GM21423 (cell line): ENCODE measurements around the gene ELFN2.

Experiments used
- ATAC-seq: cut with Tn5 transposase; IDR thresholded peaks from one replicate; pipeline ENCODE4 v1.9.1; 2021; ENCODE audit warnings: mild to moderate bottlenecking, moderate library complexity; ENCODE audit not compliant: unreplicated experiment

Gene ELFN2

DNA sequence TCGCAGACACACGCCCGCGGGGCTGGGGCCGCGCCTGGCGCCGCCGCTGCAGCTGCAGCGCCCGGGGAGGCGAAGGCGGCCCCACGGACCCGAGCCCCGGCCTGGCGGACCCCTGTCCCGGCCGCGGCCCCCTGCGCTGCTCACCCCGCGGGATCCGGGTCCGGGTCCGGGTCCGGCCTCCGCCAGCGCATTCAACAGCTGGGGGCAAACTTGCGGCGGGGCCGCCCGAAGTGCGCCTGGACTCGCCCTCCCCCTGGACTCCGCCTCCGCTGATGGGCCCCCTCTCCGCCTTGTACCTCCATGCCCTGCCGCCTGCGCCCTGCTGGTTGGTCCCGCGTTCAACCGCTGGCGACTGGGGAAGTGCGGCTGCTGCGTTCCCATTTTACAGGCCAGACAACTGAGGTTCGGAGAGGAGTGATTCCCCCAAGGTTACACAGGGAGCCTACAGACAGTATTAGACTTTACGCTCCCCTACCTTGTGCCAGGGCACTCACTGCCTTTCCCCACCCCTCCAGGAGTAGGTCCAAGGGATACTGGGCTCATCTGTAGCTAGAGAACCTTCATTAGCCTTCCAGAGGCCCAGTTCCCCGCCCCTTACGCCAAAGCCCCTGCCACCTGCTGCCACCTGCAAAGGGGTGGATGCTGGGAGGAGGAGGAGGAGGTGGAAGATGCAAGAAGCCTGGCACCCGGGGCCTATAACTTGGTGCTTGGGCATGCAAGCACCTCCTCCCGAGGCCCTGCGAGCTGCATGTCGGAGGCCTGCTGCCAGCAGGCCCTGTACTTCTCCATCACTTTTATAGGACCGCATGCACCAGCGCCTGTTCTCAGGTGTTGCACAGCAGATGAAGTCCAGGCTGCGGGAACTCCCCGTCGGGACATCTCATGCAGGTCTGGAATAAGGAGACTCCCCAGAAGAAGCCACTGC, 694 bp upstream of the ELFN2 start:
- no peak for ATAC-seq

DNA sequence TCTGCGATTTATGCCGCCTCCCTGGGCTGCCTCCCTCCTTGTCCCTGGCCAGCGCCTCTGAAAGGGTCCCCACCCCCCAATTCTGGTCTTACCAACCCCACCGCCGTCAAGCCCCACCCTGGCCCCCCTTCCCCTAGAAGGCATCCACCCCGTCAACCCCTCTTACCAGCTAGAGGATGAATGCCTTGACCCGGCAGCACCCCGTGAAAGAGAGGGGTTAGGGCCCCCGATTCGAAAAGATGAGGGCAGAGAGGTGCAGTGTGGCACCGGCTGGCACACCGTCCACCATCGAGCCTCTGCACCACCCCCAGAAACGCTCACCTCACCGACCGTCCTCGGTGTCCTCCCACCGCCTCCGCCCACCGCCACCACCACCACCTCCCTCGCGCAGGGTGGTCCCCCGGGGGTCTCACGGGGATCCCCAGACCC, 559 bp downstream of the ELFN2 start:
- no peak for ATAC-seq

DNA sequence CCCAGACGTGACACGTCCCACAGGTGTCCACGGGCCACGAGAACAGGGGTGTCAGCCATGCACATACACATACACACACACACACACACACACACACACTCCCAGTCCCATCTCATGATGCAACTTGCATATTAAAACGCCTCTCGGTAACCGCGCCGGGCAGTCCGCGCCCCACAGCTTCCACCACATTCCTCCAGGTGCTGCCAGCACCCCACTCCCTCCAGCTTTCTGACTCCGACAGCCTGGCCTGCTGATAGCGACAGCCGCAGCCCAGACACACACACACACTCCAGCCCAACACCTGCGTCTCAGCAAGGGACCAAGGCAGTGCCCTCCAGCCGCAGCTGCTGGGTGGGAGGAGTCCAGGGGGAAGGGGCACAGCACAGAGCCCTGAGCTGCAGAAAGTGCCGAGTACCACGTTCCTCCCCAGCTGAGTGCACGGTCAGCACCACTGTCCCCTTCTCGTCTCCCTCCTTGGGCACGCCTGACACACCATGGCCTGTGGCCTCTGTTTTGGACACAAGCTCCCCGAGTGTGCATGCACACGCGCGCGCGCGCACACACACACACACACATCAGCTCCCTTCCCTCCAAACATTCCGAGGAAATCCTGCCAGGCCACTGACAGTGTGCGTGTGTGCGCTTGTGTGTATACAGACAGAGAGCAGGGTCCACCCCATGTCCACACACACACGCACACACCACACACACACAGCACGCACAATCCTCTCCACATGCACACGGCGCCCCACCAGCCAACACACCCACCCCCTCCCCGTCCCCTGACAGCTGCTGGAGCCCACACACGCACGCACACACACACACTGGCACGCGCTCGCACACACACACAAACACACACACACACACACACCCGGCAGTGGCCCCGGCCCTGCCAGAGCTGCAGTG, 1.2 kb downstream of the ELFN2 start:
- no peak for ATAC-seq

DNA sequence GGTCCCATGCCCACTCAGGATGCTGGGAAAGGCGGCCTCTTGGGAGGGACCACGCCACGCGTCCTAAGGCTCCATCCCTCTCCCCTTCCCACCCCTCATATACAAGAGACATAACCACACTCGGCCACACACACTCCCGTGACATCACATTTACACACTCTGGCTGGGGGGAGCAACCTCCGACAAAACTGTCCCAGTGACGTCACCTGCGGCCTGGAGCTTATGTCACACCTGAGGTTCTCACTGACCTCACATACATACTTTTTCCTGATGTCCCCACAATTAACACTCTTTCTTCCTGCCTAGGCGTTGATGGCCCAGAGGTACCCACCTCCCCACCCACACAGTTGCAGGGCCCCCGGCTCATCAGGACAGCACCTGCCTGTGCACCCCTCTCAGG, 1.9 kb downstream of the ELFN2 start:
- ATAC-seq = no peak

DNA sequence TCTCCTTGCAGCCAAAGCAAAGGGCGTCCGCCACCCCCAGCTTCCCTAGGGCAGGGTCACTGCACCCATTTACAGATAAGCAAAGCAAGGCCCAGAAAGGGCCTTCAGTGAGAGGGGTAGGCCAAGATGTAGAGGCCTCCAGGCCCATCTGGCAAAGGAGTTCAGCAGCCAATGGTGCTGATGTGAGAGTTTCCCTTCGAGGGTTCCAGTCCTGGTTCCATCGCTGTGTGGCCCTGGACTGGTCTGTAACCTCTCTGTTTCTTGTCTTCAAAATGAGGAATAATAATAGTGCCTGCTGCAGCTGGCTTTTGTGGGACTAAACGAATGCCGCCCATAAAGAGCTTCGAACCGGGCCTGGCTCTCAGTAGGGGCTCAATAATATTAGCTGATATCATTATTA, 4.0 kb downstream of the ELFN2 start:
- no peak for ATAC-seq

DNA sequence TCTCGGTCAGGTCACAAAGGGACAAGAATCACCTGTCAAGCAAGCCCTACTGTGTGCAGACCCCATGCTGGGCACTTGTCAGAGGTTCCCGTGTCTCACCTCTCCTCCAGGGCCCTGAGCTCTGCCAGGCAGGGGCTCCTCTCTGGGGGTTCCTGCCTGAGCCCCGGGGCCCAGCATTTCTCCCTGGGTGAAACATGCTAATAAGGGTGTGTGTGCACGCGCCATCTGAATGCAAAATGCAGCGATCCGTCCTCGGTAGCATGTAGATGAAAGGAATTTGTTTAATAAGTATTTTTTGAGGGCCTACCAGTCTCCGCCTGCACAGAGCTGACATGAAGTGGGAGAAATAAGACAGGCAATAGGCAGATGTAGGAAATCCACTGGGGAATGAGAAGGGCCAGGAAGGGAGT, 5.8 kb downstream of the ELFN2 start:
- ATAC-seq = no peak

DNA sequence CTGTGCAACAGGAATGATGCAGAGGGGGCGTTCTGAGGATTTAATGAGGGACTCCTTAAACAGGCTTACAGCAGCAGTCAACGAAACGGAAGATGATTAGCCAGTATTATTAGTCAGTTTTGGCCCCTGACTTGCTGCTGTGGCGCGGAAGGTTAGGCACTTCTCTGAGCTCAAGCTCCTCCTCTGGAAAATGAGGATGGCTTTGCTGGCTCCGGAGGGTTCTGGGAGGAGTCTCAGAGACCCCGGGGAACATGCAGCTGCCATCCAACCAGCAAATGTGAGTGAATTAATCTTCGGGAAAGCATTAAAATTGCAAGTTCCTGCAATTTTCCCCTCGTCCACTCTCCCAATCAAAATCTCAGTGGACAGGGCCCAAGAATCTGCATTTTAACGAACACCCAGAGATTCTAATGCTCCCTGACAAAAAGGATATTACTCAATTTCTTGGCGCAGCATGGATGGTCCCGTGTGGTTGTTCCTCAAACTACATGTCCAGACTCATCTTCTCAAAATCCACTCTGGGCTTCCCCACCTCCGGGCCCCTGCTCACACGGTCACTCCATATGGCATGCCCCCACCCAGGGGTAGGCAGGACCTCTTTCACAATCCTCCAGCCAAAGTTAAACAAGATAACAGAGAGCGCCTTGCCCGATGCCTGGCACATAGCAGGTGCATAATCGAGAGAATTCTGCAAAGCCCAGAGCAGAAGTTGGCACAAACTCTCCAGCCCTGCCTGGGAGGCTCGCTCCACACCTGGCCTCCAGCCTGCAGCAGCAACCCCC, 6.4 kb downstream of the ELFN2 start:
- no peak for ATAC-seq

DNA sequence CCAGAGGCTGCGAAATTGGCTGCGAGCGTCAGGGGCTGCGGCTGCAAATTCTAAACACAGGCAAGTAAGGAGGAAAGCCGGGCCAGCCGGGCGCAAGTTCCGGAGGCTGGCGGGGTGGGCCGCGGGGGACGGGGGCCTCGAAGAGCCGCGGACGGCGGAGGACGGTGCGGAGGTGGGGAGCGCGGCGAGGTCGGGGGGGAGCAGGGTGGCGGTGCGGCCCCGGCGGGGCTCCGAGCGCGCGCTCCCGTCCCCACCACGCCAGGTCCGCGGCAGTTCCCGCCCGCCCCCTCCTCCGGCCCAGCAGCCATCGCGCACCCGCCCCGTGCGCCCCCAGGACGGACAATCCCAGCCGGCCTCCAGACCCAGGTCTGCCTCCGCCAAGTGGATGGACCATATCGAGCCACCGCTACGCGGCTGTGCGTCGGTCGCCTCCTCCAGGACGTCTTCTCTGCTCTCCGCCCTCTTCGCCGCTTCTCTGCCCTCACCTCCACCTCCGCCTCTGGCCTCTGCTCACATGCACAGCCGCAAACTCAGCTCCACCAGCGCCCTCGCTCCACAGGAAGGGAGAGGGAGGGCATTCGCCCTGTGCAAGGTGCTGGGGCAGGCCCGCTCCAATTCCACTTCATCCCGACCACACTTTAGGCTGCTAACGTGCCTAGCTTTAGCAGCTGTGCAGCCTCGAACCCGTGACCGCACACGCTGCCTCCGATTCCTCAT, 7.2 kb downstream of the ELFN2 start:
- no peak for ATAC-seq

DNA sequence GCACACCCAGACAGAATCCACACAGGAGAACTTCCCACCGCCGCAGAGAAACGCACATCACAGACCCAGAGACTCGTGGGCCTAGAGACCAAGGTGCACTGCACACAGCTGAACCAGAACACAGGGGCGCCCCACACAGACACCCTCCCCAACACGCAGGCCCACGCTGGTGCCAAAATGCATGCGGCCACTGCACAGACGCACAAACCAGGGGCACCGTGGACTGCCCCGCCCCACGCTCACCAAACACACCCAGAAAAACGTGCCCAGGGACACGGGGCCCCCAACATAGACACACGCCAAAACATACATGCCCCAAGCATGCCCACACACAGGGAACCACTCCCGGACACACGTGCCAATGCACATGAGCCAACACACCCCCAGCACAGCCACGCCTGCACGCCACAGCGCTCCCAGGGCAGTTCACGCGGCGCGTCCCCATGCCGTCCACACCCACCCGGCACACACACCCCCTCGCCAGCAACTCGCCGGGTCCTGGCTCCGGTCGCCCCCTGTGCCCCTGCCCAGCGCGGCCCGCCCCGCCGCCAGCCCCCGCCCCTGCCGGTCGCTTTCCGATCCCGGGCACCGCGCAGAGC, 7.8 kb downstream of the ELFN2 start:
- ATAC-seq = no peak

DNA sequence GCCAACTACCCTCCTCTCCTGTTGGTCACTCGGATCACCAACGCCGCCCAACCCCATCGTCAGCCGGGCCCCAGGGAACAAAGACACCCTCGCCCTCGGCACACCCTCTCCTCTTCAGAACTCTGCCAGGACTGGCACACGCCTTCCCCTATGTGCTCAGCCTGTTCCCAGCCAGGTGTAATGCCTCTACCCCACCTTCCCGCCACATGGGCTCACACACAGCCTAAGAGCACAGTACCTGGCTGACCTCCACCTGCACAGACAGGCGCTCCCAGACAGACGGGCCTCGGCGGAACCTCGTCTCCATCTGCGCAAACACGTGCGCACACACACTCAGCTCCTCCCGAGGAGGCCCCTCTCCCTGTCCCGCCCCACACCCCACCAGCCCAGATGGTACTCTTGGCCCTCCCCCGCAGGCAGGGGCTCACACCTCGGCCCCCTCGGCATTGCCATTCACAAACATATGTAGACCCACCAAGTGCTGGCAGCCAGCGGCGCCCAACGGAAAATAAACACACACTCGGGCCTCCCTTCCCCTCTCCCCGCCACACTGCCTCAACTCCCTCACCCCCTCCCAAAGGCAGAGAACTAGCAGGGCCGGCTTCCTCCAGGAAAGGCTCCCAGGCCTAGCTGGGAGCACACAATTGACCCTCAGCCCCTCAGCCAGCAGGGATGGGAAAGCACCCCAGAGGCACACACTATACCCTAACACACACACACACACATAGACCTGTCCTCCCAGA, 8.5 kb downstream of the ELFN2 start:
- ATAC-seq = no peak

DNA sequence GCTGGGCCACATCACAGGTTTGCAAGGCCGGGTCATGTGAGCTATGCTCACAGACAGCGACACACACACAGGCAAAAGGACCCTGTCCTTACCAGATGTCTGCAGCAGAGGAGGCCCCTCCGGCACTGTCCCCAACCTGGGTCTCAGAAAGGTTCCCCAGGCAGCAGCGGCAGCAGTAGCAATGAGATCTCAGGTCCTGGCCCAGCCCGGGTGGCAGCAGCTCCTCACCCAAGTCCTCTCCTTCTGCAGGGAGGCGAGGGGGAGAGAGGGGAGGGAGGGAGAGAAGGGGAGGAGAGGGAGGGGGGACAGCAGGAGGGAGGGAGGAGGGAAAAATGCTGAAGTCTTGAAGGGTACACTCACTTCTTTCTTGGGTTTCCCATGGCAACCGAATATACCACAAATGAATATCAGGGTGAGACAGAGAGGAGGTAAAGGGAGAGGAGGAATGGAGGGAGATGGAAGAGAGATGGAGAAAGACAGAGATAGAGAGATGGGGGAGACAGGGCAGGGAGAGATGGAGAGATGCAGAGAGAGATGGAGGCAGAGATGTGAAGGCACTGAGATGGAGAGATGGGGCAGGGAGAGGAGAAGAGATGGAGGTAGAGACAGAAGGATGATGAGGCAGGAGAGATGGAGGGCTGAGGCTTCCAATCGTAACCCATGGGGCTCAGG, 9.5 kb downstream of the ELFN2 start:
- ATAC-seq = no peak

DNA sequence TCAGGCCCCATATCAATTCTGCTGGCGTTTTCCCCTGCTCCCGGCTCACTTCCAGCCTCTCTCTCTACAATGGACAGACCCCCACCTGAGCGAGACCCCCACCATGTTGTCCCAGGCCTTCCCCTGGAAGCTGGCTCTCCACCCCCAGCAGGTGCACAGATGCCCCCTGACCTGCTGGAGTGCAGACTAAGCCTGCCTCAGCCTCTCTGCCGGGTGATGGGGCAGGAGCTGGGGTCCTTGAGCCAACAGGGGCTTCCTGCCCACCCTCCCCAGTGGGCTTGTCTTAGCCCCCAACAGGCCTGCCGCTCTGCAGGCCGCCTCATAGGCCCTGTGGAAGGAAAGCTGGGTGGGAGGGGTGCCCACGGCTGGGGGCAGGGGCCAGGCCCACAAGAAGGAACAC, 10.0 kb downstream of the ELFN2 start:
- no peak for ATAC-seq

DNA sequence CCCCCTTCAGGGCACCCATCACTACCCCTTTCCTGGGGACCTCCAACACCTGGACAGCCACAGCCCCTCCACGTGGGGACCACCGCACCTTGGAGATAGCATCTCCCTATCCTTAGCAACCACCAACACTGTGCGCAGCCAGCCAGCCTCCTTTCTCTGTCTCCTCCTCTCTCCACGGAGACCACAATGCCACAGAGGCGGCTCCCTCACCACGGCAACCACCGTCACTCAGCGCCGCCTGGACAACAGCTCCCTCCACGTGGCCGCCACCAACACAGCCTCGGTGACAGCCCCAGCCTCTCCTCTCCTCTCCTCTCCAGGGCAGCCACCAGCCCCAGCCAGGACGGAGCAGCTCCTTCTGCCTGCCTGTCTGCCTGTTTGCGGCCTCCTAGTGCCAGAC, 10.5 kb downstream of the ELFN2 start:
- no peak for ATAC-seq

DNA sequence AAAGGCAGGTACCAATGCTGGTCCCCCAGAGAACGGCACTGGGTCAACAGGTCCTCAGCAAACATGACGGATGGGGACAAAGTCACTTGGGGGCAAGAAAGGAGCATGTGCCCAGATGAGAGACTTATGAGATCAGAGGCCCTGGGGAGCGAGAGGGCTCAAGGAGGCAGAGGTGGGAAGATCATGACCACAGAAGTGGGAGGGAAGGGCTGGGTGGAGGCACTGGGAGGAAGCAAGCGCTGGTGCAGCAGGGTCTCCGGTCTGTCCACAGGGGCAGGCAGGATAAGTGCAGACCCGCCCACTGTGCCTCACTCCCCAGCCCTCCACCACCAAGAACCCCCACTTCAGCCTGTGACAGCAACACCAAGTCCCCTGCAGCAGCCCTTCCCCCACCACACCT, 10.9 kb downstream of the ELFN2 start:
- no peak for ATAC-seq

DNA sequence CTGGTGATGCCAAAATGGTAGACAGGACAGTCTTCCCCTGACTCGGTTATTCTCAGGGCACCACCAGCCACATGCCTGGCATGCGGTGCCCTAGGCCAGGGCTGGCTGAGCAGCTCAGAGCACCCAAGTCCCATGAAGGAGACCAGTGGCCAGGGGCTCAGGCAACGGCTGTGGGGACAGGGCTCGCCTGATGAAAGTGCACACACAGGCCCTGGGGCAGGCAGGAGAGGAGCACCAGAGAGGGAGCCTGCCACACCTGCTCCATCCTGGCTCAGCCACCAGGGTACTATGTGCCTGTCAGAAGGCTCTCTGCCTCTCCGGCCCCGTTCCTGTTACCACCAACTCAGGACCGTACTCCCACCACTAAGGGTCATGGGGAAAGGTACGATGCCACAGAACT, 12.1 kb downstream of the ELFN2 start:
- no peak for ATAC-seq

DNA sequence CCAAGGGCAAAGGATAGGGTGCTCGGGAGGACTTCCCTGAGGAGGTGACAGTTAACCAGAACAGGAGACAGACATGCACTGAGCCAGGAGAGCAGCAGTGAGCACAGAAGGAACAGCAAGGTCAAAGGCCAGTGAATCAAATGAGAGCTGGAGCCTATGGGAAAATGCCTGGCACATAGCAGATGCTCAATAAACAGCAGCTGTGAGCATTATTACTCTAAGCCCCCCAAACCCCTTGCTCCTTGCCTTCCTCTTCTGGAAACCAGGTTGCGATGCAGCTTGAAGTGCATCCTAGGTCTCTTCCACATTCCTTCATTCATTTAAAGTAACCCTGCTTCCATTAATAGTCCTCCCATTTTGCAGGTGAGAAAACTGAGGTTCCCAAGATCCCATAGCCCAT, 13.0 kb downstream of the ELFN2 start:
- ATAC-seq = no peak

DNA sequence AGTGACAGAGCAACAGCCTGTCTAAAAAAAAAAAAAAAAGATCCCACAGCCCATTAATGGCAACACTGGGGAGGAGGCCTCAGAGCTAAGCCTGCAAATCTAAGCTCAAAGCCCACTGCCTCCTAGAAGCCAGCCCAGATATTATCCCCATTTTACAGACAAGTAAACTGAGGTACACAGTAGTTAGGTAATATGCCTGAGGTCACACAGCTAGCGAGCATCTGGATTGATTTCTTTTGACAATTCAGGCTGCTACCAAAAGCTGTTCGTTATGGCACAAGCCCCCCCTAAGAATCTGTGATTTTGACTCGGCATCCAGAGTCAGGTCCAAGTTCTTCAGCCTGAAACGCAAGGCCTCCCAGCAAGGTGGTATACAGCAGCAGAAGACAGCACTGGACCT, 13.7 kb downstream of the ELFN2 start:
- ATAC-seq = no peak

DNA sequence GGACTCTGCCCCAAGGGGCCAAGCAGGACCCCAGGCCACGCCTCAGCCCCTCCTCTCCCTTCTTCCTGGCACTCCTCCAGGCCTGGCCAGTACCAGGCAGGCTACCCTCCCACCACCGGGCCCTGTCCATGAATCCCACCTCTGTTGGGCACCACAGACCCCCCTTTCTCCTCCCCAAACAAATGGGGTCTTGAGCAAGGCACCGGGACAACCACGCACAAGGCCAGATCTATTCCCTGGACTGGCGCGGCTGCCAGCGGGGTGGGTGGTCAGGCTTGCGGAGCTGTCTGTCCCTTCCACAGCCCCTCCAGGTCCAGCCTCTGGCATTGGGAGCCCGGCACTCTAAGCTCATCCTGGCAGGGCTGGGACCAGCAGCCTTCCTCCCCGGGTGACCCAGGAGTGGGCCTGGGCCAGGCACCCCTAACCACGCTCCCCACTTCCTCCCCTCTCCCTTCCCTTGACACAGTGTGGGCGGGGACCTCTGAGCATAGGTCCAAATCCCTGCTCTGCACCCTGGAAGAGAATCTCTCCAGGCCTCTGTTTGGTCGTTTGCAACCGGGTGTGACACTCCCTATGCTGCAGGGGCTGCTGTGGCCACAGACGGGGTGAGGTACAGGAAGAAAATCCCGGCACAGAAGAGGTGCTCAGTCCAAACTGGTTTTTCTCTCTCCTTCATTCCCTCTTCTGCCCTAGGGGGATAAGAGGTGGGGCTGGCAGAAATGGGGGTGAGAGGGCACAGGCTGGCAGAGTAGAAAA, 14.6 kb downstream of the ELFN2 start:
- no peak for ATAC-seq
